BLaER1 (cell line): Measurements from ENCODE around the gene ATP13A5.

Experiments
- H3K27ac ChIP-seq: shearing (Covaris generic); formaldehyde crosslinking; 2 replicates; pipeline ENCODE4 v1.8.1; 2022
- H3K27me3 ChIP-seq: shearing (Covaris generic); formaldehyde crosslinking; 2 replicates; pipeline ENCODE4 v1.8.1; 2022
- H3K36me3 ChIP-seq: shearing (Covaris generic); formaldehyde crosslinking; 2 replicates; pipeline ENCODE4 v1.8.1; 2022
- H3K4me1 ChIP-seq: shearing (Covaris generic); formaldehyde crosslinking; 2 replicates; pipeline ENCODE4 v1.8.1; 2022
- H3K4me2 ChIP-seq: shearing (Covaris generic); formaldehyde crosslinking; 2 replicates; pipeline ENCODE4 v1.8.1; 2022
- H3K4me3 ChIP-seq: shearing (Covaris generic); formaldehyde crosslinking; 2 replicates; pipeline ENCODE4 v1.8.1; 2022
- H3K9ac ChIP-seq: shearing (Covaris generic); formaldehyde crosslinking; 2 replicates; pipeline ENCODE4 v1.8.1; 2022
- H3K9me3 ChIP-seq: shearing (Covaris generic); formaldehyde crosslinking; 2 replicates; pipeline ENCODE4 v1.8.1; 2022
- H4K20me1 ChIP-seq: shearing (Covaris generic); formaldehyde crosslinking; 2 replicates; pipeline ENCODE4 v1.8.1; 2022
- Cebpa-rat ChIP-seq: shearing (Covaris generic); IDR thresholded peaks from 2 replicates; pipeline ENCODE4 v1.8.1; 2022

The ATP13A5 gene

GRCh38 chr3:193225302-193226125 is 153.0 kb downstream of the ATP13A5 start:
- H3K36me3 ChIP-seq = no peaks in the 10 kb centered on the region
- no peak overlapping the region for H3K4me2 ChIP-seq
- no peaks in the 10 kb centered on the region for H3K27me3 ChIP-seq
- no peaks in the 10 kb centered on the region for H3K9me3 ChIP-seq
- no peaks in the 10 kb centered on the region for H4K20me1 ChIP-seq
- no peak overlapping the region for H3K27ac ChIP-seq
- no peak overlapping the region for H3K4me3 ChIP-seq
- no peaks in the 10 kb centered on the region for H3K4me1 ChIP-seq
- no peak overlapping the region for H3K9ac ChIP-seq
- no peak for TF ChIP-seq Cebpa-rat
